ENCODE data around the gene PHLDA2. TPM values are rescaled to one million over a fixed set of nuclear protein-coding genes. Genes with fewer than 3 reads are reported as not detected.

Gene PHLDA2
- total RNA-seq, 2 donors from 2014 or later, result 4.6 to 8.1 TPM

Other genes with a start within 250 kb of the PHLDA2 start
- gene KCNQ1OT1, start 229.4 kb downstream of the PHLDA2 start, total RNA-seq, result 1 to 10 TPM; 1.8 to 3.5 TPM
- gene CDKN1C, start 43.6 kb downstream of the PHLDA2 start, total RNA-seq, result 10 to 100 TPM; 23.6 to 58.8 TPM
- 100 to 1,000 TPM in 1 of 2 donors, 10 to 100 TPM in 1; 89.0 to 118 TPM for gene NAP1L4, start 62.9 kb upstream of the PHLDA2 start, total RNA-seq
- 10 to 100 TPM; 44.2 to 60.6 TPM for gene CARS1, start 128.0 kb upstream of the PHLDA2 start, total RNA-seq
- gene OSBPL5, start 235.9 kb upstream of the PHLDA2 start, total RNA-seq, result 10 to 100 TPM; 61.2 to 84.0 TPM